Activated naive CD8-positive, alpha-beta T cell treated with anti-CD3 and anti-CD28 coated beads, Interleukin-2, amount 50 U/mL, for 16 hours (primary cell): ENCODE results near the gene LRRC37B.
"Not testable (repeated sequence)": the region's sequence is repeated elsewhere in the genome, so short reads cannot be mapped to it uniquely, and the experiment has no call there.

ENCODE experiments used
- DNase-seq: peaks from one replicate; pipeline ENCODE4 v3.0.0-alpha.2; 2020; ENCODE audit warnings: low read depth, low spot score

The LRRC37B gene

DNA sequence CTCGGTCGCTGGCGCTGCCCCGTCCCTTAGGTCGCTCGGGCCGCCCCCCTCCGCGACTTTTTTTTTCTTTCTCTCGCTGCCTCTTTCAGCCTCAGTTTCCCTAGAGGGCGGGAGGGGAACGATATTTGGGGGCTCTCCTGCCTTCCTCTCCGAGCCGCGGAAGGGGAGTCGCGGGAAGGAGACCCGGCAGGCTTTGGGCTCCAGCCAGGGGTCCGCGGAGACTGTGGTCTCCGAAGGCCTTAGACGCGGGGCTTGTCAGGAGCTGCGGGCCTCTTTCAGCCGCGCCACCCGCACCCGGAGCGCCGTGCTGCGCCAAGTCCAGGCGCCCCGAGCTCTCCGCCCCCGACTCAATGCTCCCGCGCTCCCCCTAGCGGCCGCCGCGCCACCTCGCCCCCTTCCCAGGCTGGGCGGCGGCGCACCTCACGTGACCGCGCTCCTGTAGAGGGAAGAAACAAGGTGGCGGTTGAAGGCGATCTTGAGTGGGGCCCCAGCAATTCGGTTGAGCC lies at the start of gene LRRC37B:
TSS of gene LRRC37B (plus strand) at position 427 of the 506 bp plus-strand sequence. CDS start 14,010 bp downstream, outside the sequence.
- peak; percentile 74 for DNase-seq

- not testable (repeated sequence) for DNase-seq
Observed at GRCh38 chr17:31964131-31964530, 43.1 kb upstream of the LRRC37B start.

DNA sequence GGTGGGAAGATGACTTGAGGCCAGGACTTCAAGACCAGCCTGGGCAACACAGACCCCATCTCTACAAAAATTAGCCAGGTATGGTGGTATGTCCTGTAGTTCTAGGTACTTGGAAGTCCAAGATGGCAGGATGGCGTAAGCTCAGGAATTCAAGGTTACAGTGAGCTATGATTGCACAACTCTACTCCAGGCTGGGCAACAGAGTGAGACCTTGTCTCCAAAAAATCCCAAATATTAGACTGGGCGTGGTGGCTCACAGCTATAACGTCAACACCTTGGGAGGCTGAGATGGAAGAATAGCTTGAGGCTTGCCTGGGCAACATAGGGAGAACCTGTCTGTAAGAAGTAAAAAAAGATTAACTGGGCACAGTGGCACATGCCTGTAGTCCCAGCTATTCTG lies 39.5 kb upstream of the LRRC37B start:
- DNase-seq = no peak

DNA sequence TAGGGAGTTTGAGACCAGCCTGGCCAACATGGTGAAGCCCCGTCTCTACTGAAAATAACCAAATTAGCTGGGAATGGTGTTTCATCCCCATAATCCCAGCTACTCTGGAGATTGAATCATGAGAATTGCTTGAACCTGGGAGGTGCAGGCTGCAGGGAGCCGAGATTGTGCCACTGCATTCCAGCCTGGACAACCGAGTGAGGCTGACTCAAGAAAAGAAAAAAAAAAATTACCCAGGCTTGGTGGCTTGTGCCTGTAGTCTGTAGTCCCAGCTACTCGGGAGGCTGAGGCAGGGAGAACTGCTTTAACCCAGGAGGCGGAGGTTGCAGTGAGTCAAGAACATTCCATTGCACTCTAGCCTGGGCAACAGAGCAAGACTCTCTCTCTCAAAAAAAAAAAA lies 36.8 kb upstream of the LRRC37B start:
- DNase-seq = not testable (repeated sequence)

- DNase-seq = not testable (repeated sequence)
Observed at GRCh38 chr17:31974269-31975071, 32.7 kb upstream of the LRRC37B start.

DNA sequence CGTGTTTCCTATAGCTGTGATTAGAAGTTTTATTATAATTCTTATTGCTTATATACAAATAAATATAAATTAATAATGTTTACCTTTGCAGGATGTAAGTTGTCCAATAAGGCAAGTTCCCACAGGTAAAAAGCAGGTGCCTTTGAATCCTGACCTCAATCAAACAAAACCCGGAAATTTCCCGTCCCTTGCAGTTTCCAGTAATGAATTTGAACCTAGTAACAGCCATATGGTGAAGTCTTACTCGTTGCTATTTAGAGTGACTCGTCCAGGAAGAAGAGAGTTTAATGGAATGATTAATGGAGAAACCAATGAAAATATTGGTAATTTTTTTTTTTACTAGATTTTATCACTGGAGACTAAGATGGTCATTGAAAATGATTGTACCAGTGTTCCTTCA lies 31.8 kb upstream of the LRRC37B start:
- not testable (repeated sequence) for DNase-seq

DNA sequence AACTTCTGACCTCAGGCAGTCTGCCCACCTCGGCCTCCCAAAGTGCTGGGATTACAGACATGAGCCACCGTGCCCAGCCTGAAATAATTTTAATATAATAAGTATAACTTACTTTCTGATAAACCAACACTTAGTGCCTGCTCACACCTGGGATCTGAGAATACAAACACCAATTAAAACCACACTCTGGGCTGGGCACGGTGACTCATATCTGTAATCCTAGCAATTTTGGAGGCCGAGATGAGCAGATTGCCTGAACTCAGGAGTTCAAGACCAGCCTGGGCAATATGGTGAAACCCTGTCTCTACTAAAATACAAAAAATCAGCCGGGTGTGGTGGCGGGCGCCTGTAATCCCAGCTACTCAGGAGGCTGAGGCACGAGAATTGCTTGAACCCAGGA lies 15.4 kb upstream of the LRRC37B start:
- not testable (repeated sequence) for DNase-seq

DNA sequence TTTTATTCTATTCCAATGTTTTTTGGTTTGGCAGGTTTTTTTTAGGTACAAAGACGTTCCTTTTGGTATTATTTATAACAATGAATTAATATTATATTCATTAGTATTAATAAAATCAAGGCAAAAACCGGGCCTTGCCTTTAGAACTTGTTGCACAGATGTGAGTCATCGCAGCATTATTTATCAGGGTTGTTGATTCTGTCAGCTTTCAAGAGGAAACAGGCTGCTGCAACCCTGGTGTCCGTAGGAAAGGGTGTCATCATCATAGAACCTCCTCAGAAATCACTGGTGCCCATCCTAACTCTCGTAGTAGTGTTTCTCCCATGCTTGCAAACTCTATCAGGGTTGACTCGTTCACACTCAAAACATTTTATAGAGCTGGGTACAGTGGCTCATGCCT lies 10.2 kb upstream of the LRRC37B start:
- DNase-seq = no peak

GRCh38 chr17:32007463-32008298 lies 498 bp downstream of the LRRC37B start:
- no peak for DNase-seq

DNA sequence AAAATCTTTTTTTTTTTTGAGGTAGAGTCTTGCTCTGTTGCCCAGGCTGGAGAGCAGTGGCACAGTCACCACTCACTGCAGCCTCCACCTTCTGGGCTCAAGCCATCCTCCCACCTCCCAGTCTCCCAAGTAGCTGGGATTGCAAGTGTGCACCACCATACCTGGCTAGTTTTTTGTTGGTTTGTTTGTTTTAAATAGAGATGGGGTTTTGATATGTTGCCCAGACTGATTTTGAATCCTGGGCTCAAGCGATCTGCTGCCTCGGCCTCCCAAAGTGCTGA lies 2.0 kb downstream of the LRRC37B start:
- no peak for DNase-seq

GRCh38 chr17:32010114-32010513 lies 2.9 kb downstream of the LRRC37B start:
- no peak for DNase-seq

GRCh38 chr17:32015245-32016013 lies 8.2 kb downstream of the LRRC37B start:
- no peak for DNase-seq

DNA sequence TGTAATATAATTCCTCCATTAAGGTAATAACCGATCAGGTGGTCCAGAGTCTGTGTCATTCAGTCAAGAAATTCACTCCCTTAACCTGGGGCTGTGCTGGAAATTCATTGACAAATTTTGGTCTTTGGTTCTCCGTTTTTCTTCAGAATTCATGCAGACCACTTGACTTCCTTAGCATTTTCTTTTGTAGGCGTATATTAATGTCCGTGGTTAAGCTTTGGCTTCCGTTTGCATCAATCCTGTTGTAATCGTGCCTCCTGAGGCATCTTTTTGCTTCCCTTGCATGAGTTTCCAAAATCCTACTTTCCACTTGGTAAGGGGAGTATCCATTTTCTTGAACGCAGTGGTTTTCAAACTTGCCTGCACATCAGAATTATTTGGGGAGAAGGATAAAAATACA lies 9.0 kb downstream of the LRRC37B start:
- DNase-seq = no peak

DNA sequence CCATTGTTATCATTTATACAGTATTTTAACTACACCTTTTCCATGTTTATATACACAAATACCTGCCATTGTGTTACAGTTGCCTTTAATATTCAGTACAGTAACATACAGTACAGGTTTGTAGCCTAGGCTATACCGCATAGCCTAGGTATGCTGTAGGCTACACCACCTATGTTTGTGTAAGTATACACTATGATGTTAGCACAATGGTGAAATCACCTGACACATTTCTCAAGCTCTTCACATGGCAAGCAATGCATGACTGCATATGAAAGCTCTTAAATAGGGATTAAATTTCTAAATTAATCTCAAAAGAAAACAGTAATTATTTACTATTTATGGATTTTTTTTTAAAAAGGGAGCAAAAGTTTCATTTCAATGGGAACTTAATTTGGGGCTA lies 12.0 kb downstream of the LRRC37B start:
- DNase-seq = no peak

DNA sequence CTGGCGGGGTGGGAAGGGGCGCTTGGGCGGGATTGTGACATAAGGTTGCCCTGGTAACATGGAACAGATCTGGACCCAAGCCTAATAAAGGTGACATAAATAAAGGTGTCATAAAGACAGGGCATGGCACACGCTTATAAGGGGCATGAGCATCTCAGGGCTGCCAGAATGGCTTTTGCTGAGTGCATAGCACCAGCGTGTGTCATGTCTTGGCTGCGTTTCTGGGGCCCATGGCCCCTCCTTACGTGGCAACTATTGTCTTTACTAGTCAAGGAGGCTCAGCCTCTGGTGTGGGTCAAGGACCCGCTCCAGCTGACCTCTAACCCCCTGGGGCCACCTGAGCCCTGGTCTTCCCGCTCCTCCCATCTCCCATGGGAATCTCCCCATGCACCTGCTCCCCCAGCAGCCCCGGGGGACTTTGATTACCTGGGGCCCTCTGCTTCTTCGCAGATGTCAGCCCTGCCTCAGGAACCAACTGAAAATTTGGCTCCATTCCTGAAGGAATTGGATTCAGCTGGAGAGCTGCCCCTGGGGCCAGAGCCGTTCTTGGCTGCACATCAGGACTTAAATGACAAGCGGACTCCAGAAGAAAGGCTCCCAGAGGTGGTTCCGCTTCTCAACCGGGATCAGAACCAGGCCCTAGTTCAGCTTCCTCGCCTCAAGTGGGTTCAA lies 13.9 kb downstream of the LRRC37B start:
- no peak for DNase-seq

DNA sequence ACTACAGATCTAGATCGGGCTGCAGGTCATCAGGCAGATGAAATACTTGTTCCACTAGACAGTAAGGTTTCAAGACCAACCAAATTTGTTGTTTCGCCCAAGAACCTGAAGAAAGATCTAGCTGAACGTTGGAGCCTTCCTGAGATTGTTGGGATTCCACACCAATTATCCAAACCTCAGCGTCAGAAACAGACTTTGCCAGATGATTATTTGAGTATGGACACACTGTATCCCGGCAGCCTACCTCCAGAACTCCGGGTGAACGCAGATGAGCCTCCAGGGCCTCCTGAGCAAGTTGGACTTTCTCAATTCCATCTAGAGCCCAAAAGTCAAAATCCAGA lies 14.4 kb downstream of the LRRC37B start:
- no peak for DNase-seq

DNA sequence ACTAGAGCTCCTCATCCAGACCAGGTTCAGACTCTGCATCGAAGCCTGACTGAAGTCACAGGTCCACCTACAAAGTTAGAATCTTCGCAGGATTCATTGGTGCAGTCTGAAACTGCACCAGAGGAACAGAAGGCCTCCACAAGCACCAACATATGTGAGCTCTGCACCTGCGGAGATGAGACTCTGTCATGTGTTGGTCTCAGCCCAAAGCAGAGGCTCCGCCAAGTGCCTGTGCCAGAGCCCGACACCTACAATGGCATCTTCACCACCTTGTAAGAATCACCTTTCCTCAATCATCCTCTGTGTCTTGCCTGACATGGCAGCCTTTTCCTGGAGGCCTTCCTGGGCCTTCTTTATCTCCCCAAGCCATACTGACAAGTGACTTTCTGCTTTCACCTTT lies 15.4 kb downstream of the LRRC37B start:
- not testable (repeated sequence) for DNase-seq

- DNase-seq = not testable (repeated sequence)
Observed at GRCh38 chr17:32027271-32027670, 20.1 kb downstream of the LRRC37B start.

- no peak for DNase-seq
Observed at GRCh38 chr17:32033223-32033622, 26.0 kb downstream of the LRRC37B start.

DNA sequence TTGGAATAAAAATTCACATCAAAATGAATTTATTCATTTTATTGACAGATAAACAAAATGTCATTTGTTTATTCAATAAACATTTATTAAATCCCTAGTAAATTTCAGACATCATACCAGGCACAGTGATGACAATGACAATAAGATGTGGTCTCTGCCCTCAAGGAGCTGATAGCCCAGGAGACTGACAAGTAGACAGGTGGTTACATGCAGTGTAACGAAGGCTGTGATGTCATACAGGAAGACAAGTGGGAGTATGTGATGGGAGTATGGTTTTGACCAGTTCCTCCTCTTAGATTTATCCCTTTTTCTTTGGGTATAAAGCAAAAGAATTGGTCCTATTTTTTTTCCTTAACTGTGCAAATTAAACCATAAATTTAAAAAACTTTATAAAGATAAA lies 26.6 kb downstream of the LRRC37B start:
- DNase-seq = not testable (repeated sequence)

DNA sequence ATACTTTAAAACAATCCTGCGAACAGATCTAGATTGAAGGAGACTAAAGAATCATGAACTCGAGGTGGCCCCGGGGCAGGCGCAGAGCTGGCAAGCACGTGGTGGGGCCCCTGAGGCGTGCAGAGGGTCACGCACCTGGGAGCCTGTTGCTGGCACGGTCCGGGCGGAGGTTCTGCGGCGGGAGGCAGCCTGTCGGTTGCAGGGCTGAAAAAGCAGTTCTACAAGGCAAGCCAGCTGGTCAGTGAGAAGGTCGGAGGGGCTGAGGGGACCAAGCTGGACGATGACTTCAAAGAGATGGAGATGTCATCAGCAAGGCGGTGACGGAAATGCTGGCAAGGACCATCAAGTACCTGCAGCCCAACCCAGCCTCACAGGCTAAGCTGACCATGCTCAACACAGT lies 33.1 kb downstream of the LRRC37B start:
- not testable (repeated sequence) for DNase-seq
